WTC11 (cell line): Measurements from ENCODE around the gene UNC13C.

Experiments used
- CTCF ChIP-seq: fragments of 200-600 bp; IDR thresholded peaks from 2 replicates; pipeline ENCODE4 v1.8.0; 2022; ENCODE audit warnings: antibody characterized with exemption
- MAX ChIP-seq: sonication (generic); formaldehyde crosslinking; IDR thresholded peaks from 2 replicates; pipeline ENCODE4 v1.8.0; 2022; ENCODE audit warnings: mild to moderate bottlenecking, missing genetic modification reagents

- TF ChIP-seq CTCF (no peak), MAX (no peak)
Observed at GRCh38 chr15:54374184-54374952, 396.1 kb downstream of the UNC13C start.
